Naive thymus-derived CD8-positive, alpha-beta T cell (primary cell): ENCODE data around the gene DHRS7. TPM values are rescaled to one million over a fixed set of nuclear protein-coding genes. Genes with fewer than 3 reads are reported as not detected.
"Not testable (repeated sequence)": the region's sequence is repeated elsewhere in the genome, so short reads cannot be mapped to it uniquely, and the experiment has no call there.

Experiments used
- ATAC-seq, 2 donors: fragments of 150-1000 bp; cut with Tn5 transposase in 1 of 2; sonication (Bioruptor Pico), chemical (Tn5 transposase) in 1 of 2; 1 replicate in 1 of 2; 2 replicates in 1 of 2; pipeline ENCODE4 v1.10.0; 2021; ENCODE audit warnings: mild to moderate bottlenecking in 2 of 2, moderate library complexity in 2 of 2
- POLR2A ChIA-PET: fragments of 350-600 bp; sonication (Branson Sonifier 250); formaldehyde crosslinking; loops from one replicate; lab custom pipeline; 2021; ENCODE audit warnings: antibody characterized with exemption; lab: Charles Lee
- DNase-seq, 10 donors: peaks; one replicate each; pipeline versions ENCODE4 v3.0.0 to v3.0.0-alpha.2; 2020 to 2022
- H3K27ac Mint-ChIP-seq, 10 donors: one replicate each; pipeline ENCODE4 v1.8.0; 2020 to 2022; ENCODE audit warnings: mild to moderate bottlenecking in 10 of 10, mixed read lengths in 10 of 10, moderate library complexity in 4 of 10, inconsistent platforms in 1 of 10
- H3K27me3 Mint-ChIP-seq, 5 donors: one replicate each; pipeline ENCODE4 v1.8.0; 2021 to 2022; ENCODE audit warnings: mixed read lengths in 5 of 5
- H3K36me3 Mint-ChIP-seq, 3 donors: one replicate each; pipeline ENCODE4 v1.8.0; 2020 to 2022; ENCODE audit warnings: mixed read lengths in 3 of 3, mild to moderate bottlenecking in 2 of 3, inconsistent platforms in 1 of 3
- H3K4me1 Mint-ChIP-seq, 4 donors: one replicate each; pipeline ENCODE4 v1.8.0; 2021 to 2022; ENCODE audit warnings: mixed read lengths in 4 of 4
- H3K4me3 Mint-ChIP-seq, 10 donors: one replicate each; pipeline ENCODE4 v1.8.0; 2020 to 2022; ENCODE audit warnings: mild to moderate bottlenecking in 10 of 10, mixed read lengths in 10 of 10, moderate library complexity in 6 of 10, inconsistent platforms in 1 of 10
- H3K9me3 Mint-ChIP-seq, 9 donors: one replicate each; pipeline ENCODE4 v1.8.0; 2020 to 2022; ENCODE audit warnings: mixed read lengths in 9 of 9, mild to moderate bottlenecking in 3 of 9, inconsistent platforms in 1 of 9, moderate library complexity in 1 of 9
- polyA plus RNA-seq, 3 donors: library from polyadenylated mRNA; unstranded; fragments of 300-500 nt; fragmentation: Illumina TruSeq; gene quantifications; one replicate each; pipeline ENCODE4 v1.2.3, GENCODE V29; 2021
- total RNA-seq, 8 experiments: library from RNA in 2 of 8; stranded (reverse) in 2 of 8; gene quantifications; one replicate each; pipeline ENCODE4 v1.2.3 and lab custom pipeline; 2021 to 2026

The DHRS7 gene
- total and polyA plus RNA-seq, 5 experiments from 2014 or later, result 70.4 to 212 (median 163) TPM

DNA sequence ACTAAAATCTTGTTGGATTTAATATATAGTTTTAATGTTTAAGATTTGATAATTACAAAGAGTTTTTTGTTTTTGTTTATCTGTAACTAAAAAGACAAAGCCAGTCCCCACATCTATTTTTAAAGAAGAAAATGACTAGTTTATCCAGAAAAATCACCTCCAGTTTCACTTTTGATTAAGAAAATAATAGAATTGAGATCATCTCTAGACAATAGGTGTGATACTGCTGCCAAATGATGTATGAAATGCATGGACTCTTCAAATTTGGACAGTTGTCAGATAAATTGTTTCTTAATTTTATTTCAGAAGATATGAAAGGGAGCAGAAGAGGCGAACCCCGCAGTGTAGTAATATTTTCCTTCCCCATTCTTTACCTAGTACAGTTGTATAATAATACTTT is 53.5 kb downstream of the DHRS7 start:
- no peak for ATAC-seq
- H3K4me1 Mint-ChIP-seq, result peaks cover 17 to 35% (median 27%) of the 10 kb centered on the region in 4 donors
- no peak for DNase-seq
- H3K27me3 Mint-ChIP-seq, result no peaks in the 10 kb centered on the region
- no peak overlapping the region for H3K4me3 Mint-ChIP-seq
- H3K27ac Mint-ChIP-seq, result no peak overlapping the region
- H3K36me3 Mint-ChIP-seq, result peaks cover 10 to 50% (median 28%) of the 10 kb centered on the region in 3 donors
- POLR2A ChIA-PET, result no interaction called here
- H3K9me3 Mint-ChIP-seq, result peaks cover 0 to 2% (median 0%) of the 10 kb centered on the region in 9 donors

DNA sequence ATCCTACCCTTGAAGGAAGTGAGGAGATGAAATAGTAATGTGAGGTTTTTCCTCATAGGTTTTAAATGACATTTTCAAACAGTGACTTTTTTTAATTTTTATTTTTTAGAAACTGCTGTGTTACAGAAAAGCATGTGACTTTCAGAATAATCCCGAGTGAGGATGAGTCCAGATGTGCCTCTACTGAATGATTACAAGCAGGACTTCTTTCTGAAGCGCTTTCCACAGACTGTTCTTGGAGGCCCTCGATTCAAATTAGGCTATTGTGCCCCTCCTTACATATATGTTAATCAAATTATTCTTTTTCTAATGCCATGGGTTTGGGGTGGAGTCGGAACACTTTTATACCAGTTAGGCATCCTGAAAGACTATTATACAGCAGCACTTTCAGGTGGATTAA is 57.7 kb downstream of the DHRS7 start:
- H3K4me3 Mint-ChIP-seq, result no peak overlapping the region
- POLR2A ChIA-PET, result no interaction called here
- no peaks in the 10 kb centered on the region for H3K27me3 Mint-ChIP-seq
- no peak for ATAC-seq
- peaks cover 10 to 30% (median 27%) of the 10 kb centered on the region in 3 donors for H3K36me3 Mint-ChIP-seq
- H3K9me3 Mint-ChIP-seq, result peaks cover 0 to 2% (median 0%) of the 10 kb centered on the region in 9 donors
- peaks cover 17 to 48% (median 39%) of the 10 kb centered on the region in 4 donors for H3K4me1 Mint-ChIP-seq
- no peak for DNase-seq
- H3K27ac Mint-ChIP-seq, result no peak overlapping the region

DNA sequence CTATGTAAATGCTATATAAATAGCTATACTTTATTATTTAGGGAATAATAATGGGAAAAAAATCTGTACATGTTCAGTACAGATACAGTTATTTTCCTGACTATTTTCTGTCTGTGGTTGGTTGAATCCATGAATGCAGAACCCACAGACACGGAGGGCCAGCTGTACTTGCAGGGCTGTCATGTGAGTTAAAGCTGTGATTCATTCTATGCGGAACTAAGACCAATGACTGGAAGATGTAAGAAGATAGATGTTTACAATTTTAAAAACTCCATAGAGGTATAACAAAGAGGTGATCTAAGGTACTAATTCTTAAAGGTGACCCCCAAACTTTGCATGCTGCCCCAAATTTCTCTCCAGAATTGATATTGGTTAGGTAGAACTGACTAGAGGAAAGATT is 58.9 kb downstream of the DHRS7 start:
- POLR2A ChIA-PET, result no interaction called here
- Mint-ChIP-seq H3K27me3 (no peaks in the 10 kb centered on the region), H3K27ac (peak overlapping the region in 2 of 10 donors; percentile 5 to 28), H3K4me1 (peaks cover 19 to 56% (median 48%) of the 10 kb centered on the region in 4 donors), H3K4me3 (no peak overlapping the region), H3K36me3 (peaks cover 10 to 28% (median 25%) of the 10 kb centered on the region in 3 donors), H3K9me3 (peaks cover 0 to 2% (median 0%) of the 10 kb centered on the region in 9 donors)
- DNase-seq (no peak), ATAC-seq (no peak)

DNA sequence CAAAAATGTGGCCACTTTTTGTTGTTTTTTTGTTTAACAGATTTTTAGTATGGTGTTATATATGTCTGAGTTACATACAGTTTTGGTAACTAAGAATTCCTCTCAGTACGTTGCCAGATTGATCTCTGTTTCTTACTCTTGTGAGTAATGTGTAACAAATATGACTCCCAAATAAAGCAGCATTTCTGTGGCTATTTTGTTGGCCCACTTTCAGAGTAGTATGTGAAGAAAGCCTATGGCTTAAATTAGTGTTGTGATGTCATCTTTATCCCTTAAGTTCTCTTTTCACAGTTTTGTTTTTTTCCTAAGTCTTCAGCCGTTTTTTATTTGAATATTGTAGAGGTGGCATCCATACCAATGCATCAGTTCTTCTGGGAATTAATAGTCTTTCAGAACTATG is 62.8 kb downstream of the DHRS7 start:
- Mint-ChIP-seq H3K9me3 (no peaks in the 10 kb centered on the region), H3K36me3 (peaks cover 0 to 31% (median 15%) of the 10 kb centered on the region in 3 donors), H3K27ac (peak overlapping the region in 2 of 10 donors; percentile 3 to 57), H3K4me1 (peaks cover 21 to 54% (median 52%) of the 10 kb centered on the region in 4 donors), H3K4me3 (no peak overlapping the region), H3K27me3 (no peaks in the 10 kb centered on the region)
- POLR2A ChIA-PET, result no interaction called here
- ATAC-seq (no peak), DNase-seq (no peak)

DNA sequence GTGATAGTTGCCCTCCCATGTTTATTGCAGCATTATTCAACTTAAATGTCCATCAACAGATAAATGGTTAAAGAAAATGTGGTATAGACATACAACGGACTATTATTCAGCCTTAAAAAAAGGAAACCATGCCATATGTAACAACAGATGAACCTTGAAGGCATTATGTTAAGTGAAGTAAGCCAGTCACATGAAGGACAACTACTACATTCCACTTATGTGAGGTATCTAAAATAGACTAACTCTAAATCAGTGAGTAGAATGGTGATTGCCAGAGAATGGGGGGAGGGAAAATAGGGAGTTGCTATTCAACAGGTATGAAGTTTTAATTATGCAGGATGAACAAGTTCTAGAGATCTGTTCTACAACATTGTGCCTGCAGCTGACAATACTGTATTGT is 63.4 kb downstream of the DHRS7 start:
- DNase-seq (no peak), ATAC-seq (no peak)
- Mint-ChIP-seq H3K27ac (peak overlapping the region in 1 of 10 donors; percentile 71), H3K4me3 (no peak overlapping the region), H3K4me1 (peaks cover 21 to 53% (median 52%) of the 10 kb centered on the region in 4 donors), H3K27me3 (no peaks in the 10 kb centered on the region), H3K9me3 (no peaks in the 10 kb centered on the region), H3K36me3 (peaks cover 0 to 31% (median 17%) of the 10 kb centered on the region in 3 donors)
- POLR2A ChIA-PET, result interaction anchor here (1.0 kb wide), 1 partner anchor 10 kb away, joined by 3 read pairs; no protein-coding TSS in a partner anchor

DNA sequence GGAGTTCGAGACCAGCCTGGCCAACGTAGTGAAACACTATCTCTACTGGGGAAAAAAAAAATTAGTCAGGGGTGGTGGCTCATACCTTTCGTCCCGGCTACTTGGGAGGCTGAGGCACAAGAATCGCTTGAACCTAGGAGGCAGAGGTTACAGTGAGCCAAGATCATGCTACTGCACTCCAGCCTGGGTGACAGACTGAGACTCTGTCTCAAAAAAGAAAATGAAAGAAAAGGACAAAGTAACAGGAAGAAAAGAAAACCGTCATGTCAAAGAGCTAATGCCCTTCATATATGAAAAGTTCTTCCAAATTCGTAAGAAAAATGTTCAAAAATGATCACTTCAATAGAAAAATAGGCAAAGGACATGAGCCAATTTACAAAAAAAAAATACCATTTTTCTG is 65.3 kb downstream of the DHRS7 start:
- peaks cover 22 to 66% (median 56%) of the 10 kb centered on the region in 4 donors for H3K4me1 Mint-ChIP-seq
- H3K4me3 Mint-ChIP-seq, result peak overlapping the region in 7 of 10 donors; percentile 15 to 63 (median 23)
- POLR2A ChIA-PET, H3K9me3 Mint-ChIP-seq, H3K27me3 Mint-ChIP-seq, DNase-seq, ATAC-seq: not testable (repeated sequence)
- peaks cover 0 to 37% (median 15%) of the 10 kb centered on the region in 3 donors for H3K36me3 Mint-ChIP-seq
- H3K27ac Mint-ChIP-seq, result peak overlapping the region in 4 of 10 donors; percentile 10 to 85 (median 48)

DNA sequence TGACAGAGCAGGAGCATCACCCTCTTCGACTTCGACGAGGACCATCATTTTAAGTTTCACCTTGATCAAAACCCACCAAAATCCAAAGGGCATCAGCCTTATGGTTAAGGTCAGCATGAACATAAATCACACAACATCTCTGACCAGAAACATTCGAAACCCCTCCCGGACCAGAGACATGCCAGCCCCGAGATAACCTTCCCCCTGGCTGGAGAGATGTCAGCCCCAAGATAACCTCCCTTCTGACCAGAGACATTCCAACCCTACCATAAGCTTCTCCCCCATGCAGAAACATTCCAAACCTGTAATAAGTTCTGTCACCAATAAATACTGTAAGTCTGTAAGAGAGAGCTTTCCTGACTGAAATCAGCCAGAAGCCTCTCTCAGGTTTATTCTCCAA is 67.2 kb downstream of the DHRS7 start:
- Mint-ChIP-seq H3K27ac (peak overlapping the region in 4 of 10 donors; percentile 27 to 53 (median 42)), H3K9me3 (no peaks in the 10 kb centered on the region), H3K4me3 (no peak overlapping the region), H3K4me1 (peaks cover 34 to 73% (median 65%) of the 10 kb centered on the region in 4 donors), H3K27me3 (no peaks in the 10 kb centered on the region), H3K36me3 (peaks cover 0 to 34% (median 13%) of the 10 kb centered on the region in 3 donors)
- POLR2A ChIA-PET, result no interaction called here
- ATAC-seq (no peak), DNase-seq (no peak)

DNA sequence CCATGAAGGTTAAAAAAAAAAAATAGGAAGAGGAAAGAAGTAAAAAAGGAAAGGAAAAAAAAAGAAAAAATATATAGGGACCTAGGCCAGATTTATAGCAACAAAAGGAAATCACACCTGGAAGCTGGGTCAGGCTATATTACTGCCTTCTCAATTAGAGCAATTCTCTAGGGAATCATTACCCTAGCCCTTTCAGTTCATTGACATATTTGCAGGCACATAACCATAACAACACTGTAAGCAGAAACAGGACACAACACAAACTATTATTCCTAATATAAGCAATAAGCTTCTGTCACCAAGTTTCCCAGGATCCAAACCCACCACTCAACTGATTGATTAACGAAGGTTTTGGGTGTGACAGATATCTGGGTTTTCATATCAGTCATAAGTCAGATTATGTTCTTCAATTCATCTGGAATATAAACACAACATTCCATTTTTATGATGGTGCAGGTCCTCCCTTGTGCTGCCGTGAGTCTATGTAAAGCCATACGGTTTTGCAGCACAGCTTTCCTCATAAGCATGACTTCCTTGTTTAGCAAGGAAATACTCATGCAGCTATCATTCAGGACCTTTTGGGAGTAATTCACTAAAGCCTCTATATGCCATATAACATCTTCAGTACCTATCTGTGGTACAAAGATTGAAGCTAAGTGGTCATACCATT is 69.3 kb downstream of the DHRS7 start:
- POLR2A ChIA-PET, result interaction anchor here (1.0 to 1.9 kb wide), 3 partner anchors 8 to 153 kb away, joined by 3 to 5 read pairs (median 3); partner anchors contain the start of gene DHRS7
- Mint-ChIP-seq H3K4me3 (no peak overlapping the region), H3K27me3 (no peaks in the 10 kb centered on the region), H3K36me3 (peaks cover 0 to 31% (median 13%) of the 10 kb centered on the region in 3 donors), H3K9me3 (no peaks in the 10 kb centered on the region), H3K4me1 (peaks cover 35 to 65% (median 57%) of the 10 kb centered on the region in 4 donors), H3K27ac (peak overlapping the region in 4 of 10 donors; percentile 5 to 40 (median 27))
- no peak for ATAC-seq
- no peak for DNase-seq

DNA sequence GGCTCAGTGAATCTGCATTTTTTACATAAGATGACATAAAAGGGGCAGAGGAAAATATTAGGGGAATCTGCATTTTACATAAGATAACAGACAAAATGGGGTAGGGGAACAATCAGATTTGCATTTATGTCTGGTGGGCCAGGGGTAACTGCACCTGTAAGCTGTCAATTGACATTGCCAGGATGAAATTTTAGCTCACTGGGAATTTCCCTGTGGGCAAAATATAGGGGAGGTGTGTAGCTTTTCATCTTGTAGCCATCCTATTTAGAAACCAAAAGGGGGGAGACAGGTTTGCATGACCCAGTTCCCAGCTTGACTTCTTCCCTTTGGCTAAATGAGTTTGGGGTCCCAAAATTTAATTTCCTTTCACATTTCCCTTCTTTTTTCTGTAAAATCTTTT is 70.0 kb downstream of the DHRS7 start:
- Mint-ChIP-seq H3K36me3 (peaks cover 0 to 24% (median 13%) of the 10 kb centered on the region in 3 donors), H3K27ac (peak overlapping the region in 5 of 10 donors; percentile 1 to 61 (median 34)), H3K4me3 (peak overlapping the region in 5 of 10 donors; percentile 3 to 86 (median 31)), H3K27me3 (no peaks in the 10 kb centered on the region), H3K4me1 (peaks cover 35 to 63% (median 56%) of the 10 kb centered on the region in 4 donors), H3K9me3 (no peaks in the 10 kb centered on the region)
- DNase-seq (no peak), ATAC-seq (no peak)
- POLR2A ChIA-PET, result interaction anchor here (1.0 to 1.9 kb wide), 3 partner anchors 9 to 153 kb away, joined by 3 to 5 read pairs (median 3); partner anchors contain the start of gene DHRS7

DNA sequence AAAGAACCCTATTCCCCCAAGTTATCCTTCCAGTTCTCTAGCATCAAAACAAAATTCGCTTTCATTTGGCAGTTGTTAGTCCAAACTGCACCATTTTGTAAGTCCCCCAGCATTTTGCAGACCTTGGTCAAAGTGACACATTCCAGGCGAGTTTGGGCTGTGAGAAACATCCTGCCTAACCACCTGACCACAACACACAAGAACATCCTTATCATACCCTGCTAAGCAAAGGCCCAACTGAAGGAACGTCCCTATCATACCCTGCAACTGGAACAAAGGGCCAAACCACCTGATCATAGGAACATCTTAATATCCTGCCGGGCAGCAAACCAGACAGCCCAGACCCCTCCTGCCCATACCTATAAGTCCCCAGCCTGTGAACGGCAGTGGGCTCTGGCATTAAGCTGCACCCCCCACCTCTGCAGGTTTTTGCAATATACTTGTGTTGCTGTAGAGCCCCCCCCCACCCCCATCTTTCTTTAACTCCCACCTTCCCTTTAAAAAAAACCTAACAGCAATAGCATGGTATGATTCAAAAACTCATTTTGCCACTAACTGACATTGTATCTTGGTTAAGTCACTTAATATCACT is 70.8 kb downstream of the DHRS7 start:
- Mint-ChIP-seq H3K36me3 (peaks cover 0 to 24% (median 13%) of the 10 kb centered on the region in 3 donors), H3K4me3 (peak overlapping the region; percentile 86 to 96 (median 92)), H3K27me3 (no peaks in the 10 kb centered on the region), H3K9me3 (no peaks in the 10 kb centered on the region), H3K4me1 (peaks cover 33 to 58% (median 54%) of the 10 kb centered on the region in 4 donors), H3K27ac (peak overlapping the region; percentile 7 to 99 (median 90))
- no peak for ATAC-seq
- POLR2A ChIA-PET, result interaction anchor here (2.5 kb wide), 1 partner anchor 71 kb away, joined by 12 read pairs; the partner anchor contains the start of gene DHRS7
- DNase-seq, result peak in 1 of 10 donors; percentile 9
